Activated B cell treated with CpG ODN at 0.5 μM for 24 hours (primary cell): ENCODE data around the gene MYO5B. TPM values are rescaled to one million over a fixed set of nuclear protein-coding genes. Genes with fewer than 3 reads are reported as not detected.

ENCODE experiments used
- ATAC-seq: fragments of 200-7000 bp; cut with Tn5 transposase; one replicate; pipeline ENCODE4 v1.10.0; 2021; ENCODE audit warnings: low read depth, mild to moderate bottlenecking, moderate library complexity
- CTCF ChIA-PET: fragments of 350-600 bp; sonication (Branson Sonifier 250); formaldehyde crosslinking; loops from one replicate; lab custom pipeline; 2021; ENCODE audit warnings: antibody characterized with exemption; lab: Charles Lee
- POLR2A ChIA-PET: fragments of 350-600 bp; sonication (Branson Sonifier 250); formaldehyde crosslinking; loops from one replicate; lab custom pipeline; 2021; ENCODE audit warnings: antibody characterized with exemption; lab: Charles Lee
- DNase-seq: peaks from one replicate; pipeline ENCODE4 v3.0.0; 2022
- H3K27ac Mint-ChIP-seq: one replicate; pipeline ENCODE4 v1.8.0; 2020; ENCODE audit warnings: mixed read lengths
- H3K27me3 Mint-ChIP-seq: one replicate; pipeline ENCODE4 v1.8.0; 2021; ENCODE audit warnings: mixed read lengths
- H3K36me3 Mint-ChIP-seq: one replicate; pipeline ENCODE4 v1.8.0; 2021; ENCODE audit warnings: low read depth, mixed read lengths
- H3K4me1 Mint-ChIP-seq: one replicate; pipeline ENCODE4 v1.8.0; 2021; ENCODE audit warnings: mixed read lengths
- H3K4me3 Mint-ChIP-seq: one replicate; pipeline ENCODE4 v1.8.0; 2020; ENCODE audit warnings: mild to moderate bottlenecking, mixed read lengths
- H3K9me3 Mint-ChIP-seq: one replicate; pipeline ENCODE4 v1.8.0; 2020; ENCODE audit warnings: mixed read lengths
- CTCF ChIP-seq: fragments of 200-600 bp; IDR thresholded peaks from one replicate; pipeline ENCODE4 v1.8.0; 2022; ENCODE audit warnings: antibody characterized with exemption, mild to moderate bottlenecking
- intact Hi-C: fragments of 100-400 bp; cut with micrococcal nuclease; formaldehyde crosslinking; loops from one replicate; pipeline ENCODE4 v1.15.1; 2024
- total RNA-seq: library from RNA; stranded (reverse); gene quantifications from 2 replicates; pipeline ENCODE4 v1.2.3, GENCODE V29; 2022

Gene MYO5B
- total RNA-seq, 1 donor from 2014 or later: 0.49 TPM

- POLR2A ChIA-PET: no interaction called here
- intact Hi-C loops: no loop called here
- H3K36me3 Mint-ChIP-seq: no peaks in the 10 kb centered on the region
- no peak for ATAC-seq
- H3K27me3 Mint-ChIP-seq: peaks cover 4% of the 10 kb centered on the region
- TF ChIP-seq CTCF: no peak
- H3K4me1 Mint-ChIP-seq: no peaks in the 10 kb centered on the region
- no peak overlapping the region for H3K27ac Mint-ChIP-seq
- H3K9me3 Mint-ChIP-seq: no peaks in the 10 kb centered on the region
- H3K4me3 Mint-ChIP-seq: no peak overlapping the region
- no peak for DNase-seq
- CTCF ChIA-PET: no interaction called here
Observed at GRCh38 chr18:49988101-49988500, 206.8 kb downstream of the MYO5B start.

GRCh38 chr18:49985236-49985635, 209.7 kb downstream of the MYO5B start:
- no peak overlapping the region for H3K4me3 Mint-ChIP-seq
- H3K27me3 Mint-ChIP-seq: no peaks in the 10 kb centered on the region
- no peak for TF ChIP-seq CTCF
- CTCF ChIA-PET: no interaction called here
- ATAC-seq (no peak), DNase-seq (no peak)
- H3K36me3 Mint-ChIP-seq: no peaks in the 10 kb centered on the region
- intact Hi-C loops: no loop called here
- H3K4me1 Mint-ChIP-seq: no peaks in the 10 kb centered on the region
- H3K9me3 Mint-ChIP-seq: no peaks in the 10 kb centered on the region
- H3K27ac Mint-ChIP-seq: no peak overlapping the region
- POLR2A ChIA-PET: no interaction called here

DNA sequence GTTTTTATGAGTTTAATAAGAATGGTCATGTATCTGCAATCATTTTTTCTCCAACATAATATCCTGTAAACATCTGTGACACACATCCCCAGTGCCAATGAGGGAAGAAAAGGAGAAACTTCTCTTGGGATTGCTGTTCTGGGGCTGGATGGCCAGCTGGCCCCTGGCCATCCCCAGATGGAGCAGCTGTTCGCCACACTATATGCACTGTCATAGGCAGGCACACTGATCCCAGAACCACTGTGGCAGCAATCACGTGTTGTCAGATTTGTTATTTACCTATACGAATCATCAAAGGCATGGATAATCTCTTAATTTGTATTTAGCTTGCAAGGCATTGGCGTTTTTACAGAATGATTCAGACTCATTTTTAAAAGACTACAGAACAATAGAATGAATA, 214.1 kb downstream of the MYO5B start:
- Mint-ChIP-seq H3K36me3 (no peaks in the 10 kb centered on the region), H3K4me1 (no peaks in the 10 kb centered on the region), H3K4me3 (no peak overlapping the region), H3K27ac (no peak overlapping the region), H3K9me3 (no peaks in the 10 kb centered on the region), H3K27me3 (no peaks in the 10 kb centered on the region)
- ATAC-seq (no peak), DNase-seq (no peak)
- ChIA-PET CTCF (no interaction called here), POLR2A (no interaction called here)
- no peak for TF ChIP-seq CTCF
- intact Hi-C loops: no loop called here

GRCh38 chr18:49976795-49977560, 218.0 kb downstream of the MYO5B start:
- POLR2A ChIA-PET: no interaction called here
- H3K9me3 Mint-ChIP-seq: no peaks in the 10 kb centered on the region
- H3K36me3 Mint-ChIP-seq: no peaks in the 10 kb centered on the region

DNA sequence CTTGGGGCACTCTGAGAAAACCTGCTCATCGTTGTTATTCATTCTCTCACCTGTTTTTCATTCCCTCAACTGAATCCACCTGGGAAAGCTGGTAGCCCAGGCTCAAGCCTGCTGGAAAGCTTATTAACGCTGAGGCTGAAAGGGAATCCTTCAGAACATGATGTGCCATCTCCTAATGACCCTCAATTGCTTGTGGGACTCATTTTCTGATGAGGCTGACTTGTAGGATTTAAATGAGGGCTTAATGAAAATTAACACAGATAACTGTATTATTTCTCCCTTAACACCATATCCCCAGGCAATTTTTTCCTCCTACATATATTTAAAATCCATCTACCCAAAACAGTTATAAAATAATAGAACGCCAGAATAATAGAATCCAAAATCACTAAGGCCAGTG, 218.9 kb downstream of the MYO5B start:
- intact Hi-C loops: no loop called here
- H3K9me3 Mint-ChIP-seq: no peaks in the 10 kb centered on the region
- ChIA-PET CTCF (no interaction called here), POLR2A (no interaction called here)
- DNase-seq (no peak), ATAC-seq (no peak)
- no peaks in the 10 kb centered on the region for H3K36me3 Mint-ChIP-seq
- peaks cover 9% of the 10 kb centered on the region for H3K27me3 Mint-ChIP-seq
- no peak overlapping the region for H3K27ac Mint-ChIP-seq
- TF ChIP-seq CTCF: no peak
- no peaks in the 10 kb centered on the region for H3K4me1 Mint-ChIP-seq
- no peak overlapping the region for H3K4me3 Mint-ChIP-seq

More at GRCh38 chr18:49976795-49977560, 218.0 kb downstream of the MYO5B start:
- Mint-ChIP-seq H3K27me3 (peaks cover 5% of the 10 kb centered on the region), H3K4me3 (no peak overlapping the region), H3K4me1 (no peaks in the 10 kb centered on the region), H3K27ac (no peak overlapping the region)
- TF ChIP-seq CTCF: no peak
- CTCF ChIA-PET: no interaction called here
- intact Hi-C loops: no loop called here
- ATAC-seq (no peak), DNase-seq (no peak)
